HG02588 (cell line): ENCODE data around the gene NPRL2.

Experiments used
- ATAC-seq: cut with Tn5 transposase; IDR thresholded peaks from one replicate; pipeline ENCODE4 v1.9.1; 2021; ENCODE audit warnings: mild to moderate bottlenecking, moderate library complexity; ENCODE audit not compliant: unreplicated experiment

Gene NPRL2

GRCh38 chr3:50373146-50374051 is 22.8 kb upstream of the NPRL2 start:
- no peak for ATAC-seq

DNA sequence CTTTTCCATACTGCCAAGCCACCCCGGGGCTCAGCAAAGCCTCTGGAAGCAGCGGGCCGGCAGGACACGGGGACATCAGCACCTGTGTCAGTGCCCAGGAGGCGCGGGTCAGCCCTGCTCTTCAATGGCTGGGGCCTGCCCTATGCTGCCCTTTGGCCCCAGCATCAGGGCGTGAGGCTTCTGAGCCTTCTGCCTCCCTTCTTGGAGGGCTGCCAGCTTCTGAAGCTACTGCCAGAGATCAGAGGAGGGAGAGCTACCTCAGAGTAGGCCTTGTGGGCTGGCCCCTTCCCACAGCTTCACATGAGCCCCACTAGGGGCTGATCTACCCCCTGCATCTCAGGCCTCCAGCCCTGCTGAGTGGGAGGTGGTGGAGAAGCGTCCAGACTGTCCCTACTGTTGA is 21.8 kb upstream of the NPRL2 start:
- no peak for ATAC-seq

- ATAC-seq: no peak
These were observed 20.6 kb upstream of the NPRL2 start for GRCh38 chr3:50371133-50371685.

- ATAC-seq: no peak
These were observed 20.0 kb upstream of the NPRL2 start for GRCh38 chr3:50370594-50370993.

DNA sequence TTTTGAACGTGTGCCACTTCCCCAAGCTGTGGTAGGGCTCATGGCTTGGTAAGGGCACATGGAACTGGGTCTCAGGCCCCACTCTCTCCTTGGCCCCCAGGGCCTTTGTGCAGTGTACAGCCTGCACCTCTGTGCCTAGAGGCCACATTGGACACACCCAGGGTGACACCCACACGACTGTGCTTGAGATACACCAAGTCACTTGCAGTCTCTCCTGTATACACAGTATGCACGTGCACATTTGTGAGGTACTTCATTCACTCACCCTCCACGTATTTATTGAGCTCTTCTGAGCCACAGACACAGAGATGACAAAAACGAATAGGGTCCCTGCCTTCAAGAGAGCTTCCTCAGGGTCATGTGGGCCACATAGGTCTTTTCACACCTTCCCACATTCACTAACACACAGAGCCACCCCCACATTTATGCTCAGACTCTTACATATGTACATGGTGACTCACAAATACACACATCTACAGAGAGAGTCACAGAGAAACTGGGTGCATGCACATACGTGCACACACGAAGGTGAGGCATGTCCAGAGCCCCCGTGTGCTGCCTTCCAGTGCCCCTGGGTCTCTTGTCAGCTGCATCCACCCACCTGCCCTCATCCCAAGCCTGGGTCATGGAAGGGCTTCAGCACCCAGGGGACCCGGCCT is 18.6 kb upstream of the NPRL2 start:
- no peak for ATAC-seq

DNA sequence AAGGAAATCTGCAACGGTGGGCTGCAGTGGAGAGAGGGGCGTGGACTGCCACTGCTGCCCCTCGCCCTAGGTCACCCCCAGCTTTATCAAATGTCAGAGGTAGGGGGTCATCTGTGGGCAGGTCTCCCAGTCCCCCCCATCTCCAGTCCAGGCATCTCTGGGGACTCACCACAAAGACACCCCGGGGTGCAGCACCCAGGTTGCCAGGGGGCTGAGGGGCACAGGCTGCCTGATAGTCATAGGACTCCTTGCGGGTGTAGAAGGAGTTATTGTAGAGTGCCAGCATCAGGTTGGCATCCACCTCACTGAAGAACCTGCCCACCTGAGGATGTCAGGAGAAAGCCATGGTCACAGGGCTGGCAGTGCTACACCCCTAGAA is 15.3 kb upstream of the NPRL2 start:
- no peak for ATAC-seq

DNA sequence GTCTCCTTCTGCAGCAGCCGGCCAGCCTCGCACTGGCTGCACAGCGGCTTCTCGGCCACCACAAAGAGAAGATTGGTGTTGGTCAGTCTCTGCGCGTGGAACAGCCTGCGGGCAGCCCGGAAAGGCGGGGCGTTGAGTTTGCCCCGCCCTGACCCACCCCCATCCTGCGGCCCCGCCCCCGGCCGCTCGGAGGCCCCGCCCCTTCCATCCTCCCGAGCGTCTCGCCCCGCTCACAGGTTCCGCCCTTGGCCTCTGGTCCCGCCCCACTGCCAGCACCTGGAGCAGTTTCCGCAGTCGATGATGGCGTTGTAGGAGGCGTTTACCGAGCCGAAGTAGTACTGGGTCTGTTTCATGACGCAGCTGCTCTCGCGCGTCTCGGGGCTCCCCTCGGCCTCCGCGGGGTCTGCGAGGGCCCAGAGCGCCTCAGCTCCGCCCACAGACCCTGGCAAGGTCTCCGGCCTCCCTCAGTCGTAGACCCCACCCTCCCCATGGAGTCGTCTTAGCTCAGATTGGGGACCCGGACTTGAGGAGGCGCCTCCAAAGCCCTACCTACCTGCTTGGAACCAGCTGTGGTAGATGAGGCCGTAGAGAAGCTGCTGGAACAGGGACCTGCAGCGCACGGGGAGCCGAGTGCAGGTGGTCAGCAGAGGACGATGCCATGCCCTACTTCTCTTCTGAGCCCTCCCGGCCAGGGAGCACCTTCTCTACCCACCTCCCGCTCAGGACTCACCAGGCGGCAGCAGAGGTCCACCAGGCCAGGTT is 14.7 kb upstream of the NPRL2 start:
- peak; percentile 80 for ATAC-seq

GRCh38 chr3:50364573-50365079 is 14.1 kb upstream of the NPRL2 start:
- peak; percentile 3 for ATAC-seq

DNA sequence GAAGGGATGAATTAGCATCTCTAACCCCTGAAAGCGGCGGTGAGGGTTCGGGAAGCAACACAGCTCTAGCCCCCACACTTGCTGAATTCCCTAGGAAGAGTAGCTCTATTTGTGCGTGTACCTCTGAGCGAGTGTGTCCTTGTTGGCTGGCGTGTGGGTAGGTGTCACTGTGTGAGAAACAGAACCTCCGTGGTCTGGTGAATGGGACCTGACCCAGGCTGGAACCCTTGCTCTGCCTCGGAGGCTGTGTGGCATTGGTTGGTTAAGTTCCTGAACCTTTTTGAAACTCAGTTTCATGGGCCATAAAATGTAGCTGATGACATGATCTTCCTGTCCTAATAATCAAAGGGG is 9.2 kb upstream of the NPRL2 start:
- peak; percentile 14 for ATAC-seq

- ATAC-seq: peak; percentile 95
These were observed 8.6 kb upstream of the NPRL2 start, which contains the start of gene TMEM115 for GRCh38 chr3:50358911-50359759. TMEM115 (minus strand) TSS chr3:50359521; CDS start chr3:50359063, 458 bp downstream.

DNA sequence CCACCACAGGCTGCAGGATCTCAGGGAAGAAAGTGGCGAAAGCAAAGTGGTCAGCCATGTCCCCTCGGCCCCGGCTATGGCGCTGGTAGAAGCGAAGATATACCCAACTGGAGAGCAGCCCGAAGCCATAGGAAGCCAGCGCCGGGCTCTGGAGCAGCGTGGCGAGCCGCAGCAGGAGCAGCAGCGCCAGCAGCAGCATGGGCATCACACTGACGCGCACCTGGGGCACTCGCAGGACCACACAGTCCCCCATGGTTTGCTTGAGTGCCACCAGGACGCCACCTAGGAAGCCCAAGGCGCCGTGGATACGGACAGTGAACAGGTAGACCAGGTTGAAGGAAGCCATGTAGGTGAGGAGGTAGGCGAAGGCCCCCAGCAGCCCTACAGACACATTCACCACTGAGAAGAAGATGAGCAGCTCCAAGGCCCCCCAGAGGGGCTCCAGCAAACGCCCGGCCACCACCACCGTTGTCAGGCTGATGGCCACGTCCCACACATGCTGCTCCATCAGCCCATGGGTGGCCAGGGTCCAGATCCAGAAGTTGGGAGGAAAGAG is 7.9 kb upstream of the NPRL2 start:
- no peak for ATAC-seq

DNA sequence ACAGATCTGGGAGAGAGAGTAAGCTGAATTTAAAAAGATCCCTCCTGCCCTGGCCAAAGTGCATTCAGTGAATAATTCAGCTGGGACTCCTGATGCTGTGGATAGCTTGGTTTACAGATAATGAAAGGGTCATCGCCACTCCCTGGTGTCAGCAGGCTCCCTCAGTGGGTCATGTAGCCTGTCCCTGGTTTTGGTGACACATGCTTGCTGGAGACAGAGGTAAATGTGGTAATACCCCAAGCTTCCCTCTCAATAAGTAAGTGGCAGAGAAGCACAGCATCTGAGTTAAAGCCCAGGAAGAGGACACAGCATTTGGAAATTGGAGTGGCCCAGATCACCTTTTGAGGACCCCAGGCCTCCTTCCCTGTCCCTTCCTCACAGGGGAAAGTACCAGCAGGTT is 6.9 kb upstream of the NPRL2 start:
- no peak for ATAC-seq

- no peak for ATAC-seq
These were observed 6.0 kb upstream of the NPRL2 start for GRCh38 chr3:50356553-50356952.

DNA sequence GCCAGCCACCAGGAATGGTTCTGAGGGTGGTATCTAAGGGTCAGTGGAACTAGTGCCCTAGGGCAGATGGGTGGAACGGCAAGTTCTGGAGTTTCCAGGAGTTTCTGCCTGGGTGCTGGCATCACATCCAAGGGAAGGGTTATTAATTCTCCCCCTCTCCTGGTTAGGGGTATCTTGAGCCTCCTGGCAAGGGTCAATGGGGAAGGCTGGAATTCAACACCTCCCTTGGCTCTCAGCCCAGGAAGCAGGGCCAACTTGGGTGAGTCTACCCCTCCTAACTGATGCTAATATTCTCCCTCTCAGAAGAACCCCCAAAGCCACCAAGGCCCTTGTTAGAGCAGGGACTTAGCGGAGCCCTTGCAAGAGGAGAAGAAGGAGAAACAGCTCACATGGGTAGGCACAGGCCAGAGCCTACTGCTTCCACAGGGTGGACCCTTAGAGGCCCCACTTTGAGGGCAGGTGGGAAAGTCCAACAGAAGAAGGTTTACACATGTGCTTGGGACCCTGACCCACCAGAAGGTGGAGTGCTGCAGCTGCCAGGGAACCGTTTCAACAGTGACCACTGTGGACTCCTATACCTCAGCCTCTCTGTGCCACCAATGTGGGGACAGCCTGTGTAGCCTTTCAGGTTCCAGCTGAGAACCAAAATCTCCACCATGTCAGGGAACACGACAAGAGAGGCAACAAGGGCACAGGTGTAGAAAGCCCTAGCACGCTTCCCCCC is 5.4 kb upstream of the NPRL2 start:
- ATAC-seq: no peak

- ATAC-seq: no peak
These were observed 4.3 kb upstream of the NPRL2 start for GRCh38 chr3:50354850-50355249.

GRCh38 chr3:50354186-50354764 is 3.7 kb upstream of the NPRL2 start:
- ATAC-seq: no peak

GRCh38 chr3:50353245-50354004 is 2.9 kb upstream of the NPRL2 start:
- no peak for ATAC-seq

- ATAC-seq: no peak
These were observed 2.2 kb upstream of the NPRL2 start for GRCh38 chr3:50352781-50353180.
